Daoy (cell line): Measurements from ENCODE around the gene GBA3. TPM values are rescaled to one million over a fixed set of nuclear protein-coding genes. Genes with fewer than 3 reads are reported as not detected.

Experiments used
- DNase-seq: peaks from one replicate; pipeline ENCODE4 v3.0.0-alpha.2; 2015; ENCODE audit warnings: low read depth
- total RNA-seq: library from RNA; depleted of rRNA; stranded (reverse); fragments of >200 nt; shearing (Covaris generic); gene quantifications from 2 replicates; pipeline ENCODE4 v1.2.3, GENCODE V29; 2014; rRNA removed

Gene GBA3
- total RNA-seq, 1 experiment from 2014 or later: not detected

- DNase-seq: no peak
Measured at GRCh38 chr4:22780317-22780716, 87.6 kb downstream of the GBA3 start.

DNA sequence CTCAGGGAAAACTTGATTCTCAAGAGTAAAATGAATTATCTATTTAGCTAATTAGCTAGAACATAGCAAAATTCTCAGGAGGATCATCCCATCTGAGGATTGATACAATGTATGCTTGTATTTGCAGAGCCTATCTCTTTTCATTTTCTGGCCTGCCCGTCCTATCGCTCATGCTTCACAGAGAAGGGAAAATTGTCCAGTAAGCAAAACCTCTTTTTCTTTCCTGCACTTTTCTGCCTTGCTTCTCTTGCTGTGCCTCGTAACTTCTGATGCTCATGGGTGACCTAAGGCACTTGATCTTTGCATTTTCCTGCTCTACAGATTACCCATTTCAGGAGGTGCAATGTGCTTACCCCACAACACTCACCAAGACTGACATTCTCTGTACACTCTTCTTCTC, 88.1 kb downstream of the GBA3 start:
- no peak for DNase-seq

DNA sequence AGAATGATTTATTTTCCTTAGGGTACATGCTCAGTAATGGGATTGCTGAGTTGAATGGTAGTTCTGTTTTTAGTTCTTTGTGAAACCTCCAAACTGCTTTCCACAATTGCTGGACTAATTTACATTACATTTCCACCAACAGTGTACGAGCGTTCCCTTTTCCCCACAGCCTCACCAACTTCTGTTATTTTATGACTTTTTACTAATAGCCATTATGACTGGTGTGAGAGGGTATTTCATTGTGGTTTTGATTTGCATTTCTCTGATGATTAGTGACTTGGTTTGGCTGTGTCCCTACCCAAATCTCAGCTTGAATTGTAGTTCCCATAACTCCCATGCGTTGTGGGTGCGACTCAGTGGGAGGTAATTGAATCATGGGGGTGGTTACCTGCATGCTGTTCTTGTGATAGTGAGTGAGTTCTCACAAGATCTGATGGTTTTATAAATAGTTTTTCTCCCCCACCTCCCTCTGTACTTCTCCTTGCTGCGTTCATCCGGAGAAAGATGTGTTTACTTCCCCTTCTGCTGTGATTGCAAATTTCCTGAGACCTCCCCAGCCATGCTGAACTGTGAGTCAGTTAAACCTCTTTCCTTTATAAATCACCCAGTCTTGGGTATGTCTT, 95.1 kb downstream of the GBA3 start:
- DNase-seq: no peak

- DNase-seq: no peak
Measured at GRCh38 chr4:22790631-22791030, 97.9 kb downstream of the GBA3 start.

GRCh38 chr4:22794732-22795131, 102.0 kb downstream of the GBA3 start:
- DNase-seq: no peak

DNA sequence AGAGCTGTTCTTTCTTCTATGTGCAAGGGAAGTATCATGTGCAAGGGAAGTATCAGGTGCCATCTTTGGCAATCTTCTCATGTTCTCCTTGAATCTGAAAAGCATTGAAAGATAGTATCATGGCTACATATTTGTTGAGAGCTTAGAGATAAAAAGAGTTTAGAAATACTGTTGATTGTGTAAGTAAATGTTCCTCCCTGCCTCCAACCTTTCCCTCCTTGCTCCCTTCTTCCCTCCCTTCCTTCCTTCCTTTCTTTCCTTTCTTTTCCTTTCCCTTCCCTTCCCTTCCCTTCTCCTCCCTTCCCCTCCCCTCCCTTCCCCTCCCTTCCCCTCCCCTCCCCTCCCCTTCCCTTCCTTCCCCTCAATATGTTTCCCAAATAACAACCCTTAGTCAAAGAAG, 108.7 kb downstream of the GBA3 start:
- no peak for DNase-seq

DNA sequence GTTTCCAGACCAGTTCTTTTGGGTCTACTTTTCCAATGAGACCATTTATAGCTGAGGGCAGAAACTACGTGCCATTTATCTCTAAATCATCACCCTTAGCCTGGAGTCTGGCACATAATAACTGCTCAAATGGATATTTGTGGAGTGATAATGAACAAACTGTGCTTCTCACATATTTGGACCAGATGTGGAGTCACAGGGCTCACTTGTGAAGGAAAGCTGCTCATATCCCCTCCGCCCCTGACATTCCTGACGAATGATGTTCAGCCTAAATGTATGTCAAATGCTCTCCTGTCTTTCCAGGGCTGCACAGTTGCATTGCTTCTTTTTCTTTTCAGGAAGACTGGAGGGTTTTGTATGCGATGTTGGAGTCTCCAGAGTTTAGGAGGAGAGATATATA, 110.1 kb downstream of the GBA3 start:
- DNase-seq: no peak

DNA sequence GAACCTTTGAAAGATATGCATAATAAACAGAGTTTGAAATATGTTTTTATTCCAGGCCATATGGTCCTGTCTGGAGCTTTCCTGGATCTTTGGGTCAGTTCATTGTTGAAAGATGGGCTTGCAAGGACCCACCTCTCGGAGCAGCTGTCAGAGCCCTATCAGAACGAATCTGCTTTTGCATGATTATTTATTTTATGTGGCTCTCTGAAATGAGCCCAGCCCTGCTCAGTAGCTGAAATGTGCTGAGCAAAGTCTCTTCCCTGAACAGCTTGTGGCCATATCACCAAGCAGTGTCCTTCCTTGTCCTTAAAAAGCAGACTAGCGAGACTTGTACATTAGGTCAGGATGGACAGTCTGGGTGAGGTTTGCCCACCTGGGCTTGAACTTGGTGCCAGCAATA, 110.8 kb downstream of the GBA3 start:
- DNase-seq: no peak

GRCh38 chr4:22814906-22815305, 122.2 kb downstream of the GBA3 start:
- no peak for DNase-seq

DNA sequence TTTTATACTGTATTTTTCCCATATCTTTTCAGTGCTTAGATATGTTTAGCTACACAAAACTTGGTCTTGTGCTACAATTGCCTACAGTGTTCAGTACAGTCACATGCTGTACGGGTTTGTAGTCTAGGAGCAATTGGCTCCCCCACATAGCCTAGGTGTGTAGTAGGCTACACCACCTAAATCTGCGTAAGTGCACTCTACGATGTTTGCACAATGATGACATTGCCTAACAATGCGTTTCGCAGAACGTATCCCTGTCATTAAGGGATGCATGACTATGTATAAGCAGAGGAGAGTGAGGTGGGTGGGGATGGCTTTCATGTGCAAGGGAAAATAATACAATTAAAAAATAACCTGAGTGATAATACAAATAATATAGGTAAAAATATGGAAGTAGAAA, 131.4 kb downstream of the GBA3 start:
- no peak for DNase-seq

DNA sequence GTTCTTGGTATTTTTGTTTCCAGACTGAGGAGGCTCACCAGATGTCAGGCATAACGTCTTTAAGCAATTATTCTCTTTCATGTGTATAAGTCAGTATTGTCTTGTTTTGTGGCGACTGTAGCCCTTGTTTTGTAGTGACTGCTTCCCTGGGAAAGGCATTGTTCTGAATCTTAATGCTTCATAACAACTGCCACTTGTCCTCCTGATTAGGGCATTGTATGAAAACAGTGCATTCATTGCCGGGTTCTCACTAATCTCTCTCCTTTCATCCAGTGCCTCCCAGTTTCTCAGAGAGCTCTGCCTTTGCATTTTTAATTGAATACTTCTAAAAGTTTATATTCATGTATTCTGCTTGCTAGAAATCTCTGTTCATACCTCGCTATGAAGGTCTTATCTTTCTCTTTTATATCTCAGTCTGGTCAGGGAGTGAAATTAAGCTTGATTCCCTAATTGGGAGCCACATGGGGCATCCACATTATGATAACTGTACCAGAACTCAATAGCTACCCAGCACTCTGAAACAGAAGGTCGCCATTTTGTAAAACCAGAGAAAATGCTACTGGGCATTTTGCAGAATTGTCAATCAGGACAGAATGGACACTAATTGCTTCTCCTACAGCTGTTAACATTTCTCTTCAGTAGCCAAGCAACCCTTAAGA, 149.8 kb downstream of the GBA3 start:
- no peak for DNase-seq

- DNase-seq: no peak
Measured at GRCh38 chr4:22848332-22848731, 155.6 kb downstream of the GBA3 start.

- no peak for DNase-seq
Measured at GRCh38 chr4:22850055-22850454, 157.3 kb downstream of the GBA3 start.

DNA sequence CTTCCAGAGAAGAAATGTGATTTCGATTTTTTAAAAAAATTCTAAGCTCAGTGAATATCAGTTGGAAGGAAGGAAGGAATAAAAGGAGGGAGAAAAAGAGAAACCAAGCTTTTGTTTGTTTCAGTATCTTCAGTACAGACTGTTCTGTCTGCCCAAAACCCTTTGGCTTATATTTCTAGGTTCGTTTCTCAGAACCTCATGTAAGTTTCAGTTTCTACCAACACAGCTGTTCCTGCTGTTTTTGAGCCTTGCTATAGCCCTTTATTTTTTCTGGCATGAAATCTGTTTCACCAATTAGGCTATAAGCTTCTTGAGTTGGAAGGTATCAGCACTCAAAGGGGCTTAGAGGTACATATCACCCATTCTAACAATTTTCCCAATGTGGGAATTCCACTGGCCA, 157.9 kb downstream of the GBA3 start:
- DNase-seq: no peak

DNA sequence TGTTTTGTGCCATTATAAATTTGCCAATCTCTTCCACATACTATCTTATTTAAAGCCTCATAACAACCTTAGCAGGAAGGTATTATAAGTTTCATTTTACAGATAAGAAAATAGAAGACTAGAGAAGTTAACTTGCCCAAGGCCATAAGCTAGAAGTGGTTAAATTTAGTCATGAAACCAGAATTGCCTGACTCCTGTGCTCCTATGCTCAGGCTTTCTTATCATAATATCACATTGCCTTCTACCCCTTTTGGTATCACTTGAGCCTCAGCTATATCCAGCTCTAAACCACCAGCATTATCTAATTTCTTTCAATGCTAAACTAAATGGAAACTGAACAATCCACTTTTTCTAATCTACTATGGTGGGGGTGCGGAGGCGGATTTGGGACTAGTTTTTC, 164.7 kb downstream of the GBA3 start:
- no peak for DNase-seq

DNA sequence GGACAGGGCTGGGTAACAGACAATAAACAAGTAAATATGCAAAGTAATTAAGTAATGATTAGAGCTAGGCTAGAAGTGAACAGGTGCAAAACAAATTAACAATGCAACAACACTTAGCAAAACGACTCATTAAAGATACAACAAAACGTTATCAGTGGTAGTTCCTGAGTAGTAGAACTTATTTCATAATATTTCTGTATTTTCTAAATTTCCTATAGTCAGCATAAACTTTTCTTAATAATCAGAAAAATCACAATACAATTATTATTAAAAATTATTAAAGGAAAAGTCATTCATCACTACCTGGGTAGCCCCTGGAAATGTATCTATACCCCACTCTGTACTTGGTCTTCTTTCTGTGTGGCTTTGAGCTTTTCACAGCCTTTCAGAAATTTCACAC, 166.6 kb downstream of the GBA3 start:
- DNase-seq: no peak

Other genes with a start within 250 kb of the GBA3 start
- 13.6 and 19.4 TPM in 2 replicates for gene ADGRA3, start 176.9 kb upstream of the GBA3 start, total RNA-seq